OCI-LY1 (cell line): ENCODE data around the gene PNPLA8.

Experiments used
- H2AFZ ChIP-seq: fragments of 200-600 bp; sonication (generic), shearing (Covaris generic); 2 replicates; pipeline ENCODE4 v1.6.0; 2014; ENCODE audit warnings: antibody characterized with exemption, mild to moderate bottlenecking, low read length
- H3F3A ChIP-seq: fragments of 200-600 bp; sonication (generic), shearing (Covaris generic); 2 replicates; pipeline ENCODE4 v1.6.0; 2014; ENCODE audit warnings: mild to moderate bottlenecking, antibody characterized with exemption, low read length, moderate library complexity; ENCODE audit not compliant: insufficient read depth
- H3K27ac ChIP-seq: fragments of 200-600 bp; sonication (generic); 2 replicates; pipeline ENCODE4 v1.5.1; 2014; ENCODE audit warnings: low read length, mixed run types, mild to moderate bottlenecking, low read depth; ENCODE audit not compliant: poor library complexity, severe bottlenecking
- H3K27me3 ChIP-seq: fragments of 200-600 bp; sonication (generic); 2 replicates; pipeline ENCODE4 v1.6.0; 2014; ENCODE audit warnings: antibody characterized with exemption, mild to moderate bottlenecking, low read length, moderate library complexity; ENCODE audit not compliant: insufficient read depth
- H3K36me3 ChIP-seq: fragments of 200-600 bp; sonication (generic); 2 replicates; pipeline ENCODE4 v1.6.1; 2014; ENCODE audit warnings: mild to moderate bottlenecking, antibody characterized with exemption, low read length, moderate library complexity, mixed read lengths; ENCODE audit not compliant: insufficient read depth
- H3K4me1 ChIP-seq: fragments of 200-600 bp; sonication (generic); 2 replicates; pipeline ENCODE4 v1.5.1; 2014; ENCODE audit warnings: mild to moderate bottlenecking, low read length, moderate library complexity; ENCODE audit not compliant: insufficient read depth, severe bottlenecking
- H3K4me2 ChIP-seq: fragments of 200-600 bp; sonication (generic), shearing (Covaris generic); 2 replicates; pipeline ENCODE4 v1.6.1; 2014; ENCODE audit warnings: low read length
- H3K4me3 ChIP-seq: fragments of 200-600 bp; sonication (generic); 2 replicates; pipeline ENCODE4 v1.5.1; 2014; ENCODE audit warnings: low read length, low read depth, mild to moderate bottlenecking, mixed read lengths; ENCODE audit not compliant: poor library complexity, severe bottlenecking
- H3K79me2 ChIP-seq: fragments of 200-600 bp; shearing (Covaris generic); 2 replicates; pipeline ENCODE4 v1.6.1; 2016; ENCODE audit warnings: mixed run types, low read length, mixed read lengths; ENCODE audit not compliant: insufficient read depth
- H3K9ac ChIP-seq: fragments of 200-600 bp; sonication (generic), shearing (Covaris generic); 2 replicates; pipeline ENCODE4 v1.6.1; 2014; ENCODE audit warnings: mild to moderate bottlenecking, low read length, mixed read lengths
- H3K9me2 ChIP-seq: fragments of 200-600 bp; sonication (generic), shearing (Covaris generic); 2 replicates; pipeline ENCODE4 v1.6.1; 2014; ENCODE audit warnings: low read depth, mild to moderate bottlenecking, low read length, mixed read lengths
- H3K9me3 ChIP-seq: fragments of 200-600 bp; shearing (Covaris generic); 2 replicates; pipeline ENCODE4 v1.6.1; 2014; ENCODE audit warnings: low read length, mixed read lengths
- H4K20me1 ChIP-seq: fragments of 200-600 bp; sonication (generic), shearing (Covaris generic); 2 replicates; pipeline ENCODE4 v1.6.0; 2016; ENCODE audit warnings: mild to moderate bottlenecking, low read length; ENCODE audit not compliant: insufficient read depth
- EZH2 ChIP-seq: fragments of 200-600 bp; sonication (generic), shearing (Covaris generic); IDR thresholded peaks from 2 replicates; pipeline ENCODE4 v1.8.0; 2017; ENCODE audit warnings: borderline replicate concordance, mixed run types, mild to moderate bottlenecking, antibody characterized with exemption, low read length, moderate library complexity, mixed read lengths
- TF ChIP-seq, protein P1 (sequence below): fragments of 200-600 bp; sonication (generic), shearing (Covaris generic); IDR thresholded peaks from 2 replicates; pipeline ENCODE4 v1.5.1; 2017; ENCODE audit warnings: mild to moderate bottlenecking, antibody characterized with exemption, low read length, moderate library complexity, mixed read lengths

Gene PNPLA8

DNA sequence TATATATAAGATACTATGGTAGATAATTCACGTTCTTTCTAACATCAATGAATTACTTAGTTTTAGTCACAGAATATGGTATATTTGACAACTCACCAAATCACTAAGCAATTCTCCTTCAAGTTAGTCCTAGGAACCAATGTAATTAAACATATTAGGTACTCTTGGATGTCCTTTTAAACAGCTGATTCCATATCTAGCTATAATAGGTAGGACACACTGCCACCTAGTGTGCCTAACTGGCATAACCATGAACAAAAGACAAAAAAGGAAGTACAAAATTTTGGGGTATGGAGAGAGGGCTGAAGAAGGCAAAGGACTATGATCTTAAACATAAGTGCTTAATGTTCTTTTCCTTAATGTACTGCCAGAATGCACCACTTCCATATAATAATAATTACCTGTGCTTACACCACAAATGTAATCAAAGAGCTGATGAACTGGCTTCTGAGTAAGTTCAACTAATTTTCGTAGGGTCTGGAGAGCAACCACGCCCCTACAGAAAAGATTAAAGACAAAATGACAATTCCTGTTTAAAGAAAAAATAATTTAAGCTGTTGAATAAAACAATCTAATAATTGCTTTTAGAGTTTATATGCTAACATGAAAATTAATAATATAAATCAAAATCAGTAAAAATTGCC lies 28.7 kb downstream of the PNPLA8 start:
- Histone ChIP-seq H4K20me1 (no peaks in the 10 kb centered on the region), H3K9me2 (no peaks in the 10 kb centered on the region), H3K79me2 (no peaks in the 10 kb centered on the region), H3K27ac (no peak overlapping the region), H3K9ac (no peak overlapping the region), H3F3A (no peaks in the 10 kb centered on the region; the same call in 1 of the 2 replicates), H3K4me2 (no peak overlapping the region), H3K4me1 (peaks cover 5% of the 10 kb centered on the region), H3K27me3 (no peaks in the 10 kb centered on the region), H3K9me3 (no peaks in the 10 kb centered on the region), H2AFZ (no peak overlapping the region), H3K36me3 (peaks cover 59% of the 10 kb centered on the region), H3K4me3 (no peak overlapping the region)
- TF ChIP-seq, protein P1, sequence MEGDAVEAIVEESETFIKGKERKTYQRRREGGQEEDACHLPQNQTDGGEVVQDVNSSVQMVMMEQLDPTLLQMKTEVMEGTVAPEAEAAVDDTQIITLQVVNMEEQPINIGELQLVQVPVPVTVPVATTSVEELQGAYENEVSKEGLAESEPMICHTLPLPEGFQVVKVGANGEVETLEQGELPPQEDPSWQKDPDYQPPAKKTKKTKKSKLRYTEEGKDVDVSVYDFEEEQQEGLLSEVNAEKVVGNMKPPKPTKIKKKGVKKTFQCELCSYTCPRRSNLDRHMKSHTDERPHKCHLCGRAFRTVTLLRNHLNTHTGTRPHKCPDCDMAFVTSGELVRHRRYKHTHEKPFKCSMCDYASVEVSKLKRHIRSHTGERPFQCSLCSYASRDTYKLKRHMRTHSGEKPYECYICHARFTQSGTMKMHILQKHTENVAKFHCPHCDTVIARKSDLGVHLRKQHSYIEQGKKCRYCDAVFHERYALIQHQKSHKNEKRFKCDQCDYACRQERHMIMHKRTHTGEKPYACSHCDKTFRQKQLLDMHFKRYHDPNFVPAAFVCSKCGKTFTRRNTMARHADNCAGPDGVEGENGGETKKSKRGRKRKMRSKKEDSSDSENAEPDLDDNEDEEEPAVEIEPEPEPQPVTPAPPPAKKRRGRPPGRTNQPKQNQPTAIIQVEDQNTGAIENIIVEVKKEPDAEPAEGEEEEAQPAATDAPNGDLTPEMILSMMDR, result peak; percentile 96
- no peak for TF ChIP-seq EZH2

DNA sequence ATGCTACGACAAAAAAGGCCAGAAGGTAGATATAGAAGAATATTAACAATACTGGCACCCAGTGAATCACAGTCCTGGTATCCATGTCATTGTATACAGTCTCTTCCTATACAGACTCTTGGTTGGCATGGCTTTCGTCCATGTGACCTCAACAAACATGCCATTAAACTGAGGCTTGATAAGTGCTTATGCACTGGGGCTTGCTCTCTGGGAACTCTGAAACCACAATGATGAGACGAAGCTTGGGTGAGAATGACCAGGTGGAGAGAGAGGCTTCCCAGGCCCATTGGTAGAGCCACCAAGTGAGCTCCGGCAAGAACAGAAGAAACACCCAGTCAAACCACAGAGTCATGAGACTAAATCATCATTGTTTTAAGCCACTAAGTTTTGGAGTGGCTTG lies 33.2 kb downstream of the PNPLA8 start:
- no peaks in the 10 kb centered on the region for H3K27me3 ChIP-seq
- no peak overlapping the region for H3K4me3 ChIP-seq
- no peaks in the 10 kb centered on the region for H3K9me3 ChIP-seq
- H3K4me2 ChIP-seq, result no peak overlapping the region
- no peak overlapping the region for H2AFZ ChIP-seq
- peaks cover 57% of the 10 kb centered on the region for H3K36me3 ChIP-seq
- peaks cover 4% of the 10 kb centered on the region for H3K4me1 ChIP-seq
- no peak overlapping the region for H3K9ac ChIP-seq
- no peak overlapping the region for H3K27ac ChIP-seq
- no peaks in the 10 kb centered on the region; the same call in 1 of the 2 replicates for H3F3A ChIP-seq
- H3K79me2 ChIP-seq, result no peaks in the 10 kb centered on the region
- H3K9me2 ChIP-seq, result no peaks in the 10 kb centered on the region
- TF ChIP-seq, protein P1, result no peak
- TF ChIP-seq EZH2, result no peak
- H4K20me1 ChIP-seq, result no peaks in the 10 kb centered on the region

DNA sequence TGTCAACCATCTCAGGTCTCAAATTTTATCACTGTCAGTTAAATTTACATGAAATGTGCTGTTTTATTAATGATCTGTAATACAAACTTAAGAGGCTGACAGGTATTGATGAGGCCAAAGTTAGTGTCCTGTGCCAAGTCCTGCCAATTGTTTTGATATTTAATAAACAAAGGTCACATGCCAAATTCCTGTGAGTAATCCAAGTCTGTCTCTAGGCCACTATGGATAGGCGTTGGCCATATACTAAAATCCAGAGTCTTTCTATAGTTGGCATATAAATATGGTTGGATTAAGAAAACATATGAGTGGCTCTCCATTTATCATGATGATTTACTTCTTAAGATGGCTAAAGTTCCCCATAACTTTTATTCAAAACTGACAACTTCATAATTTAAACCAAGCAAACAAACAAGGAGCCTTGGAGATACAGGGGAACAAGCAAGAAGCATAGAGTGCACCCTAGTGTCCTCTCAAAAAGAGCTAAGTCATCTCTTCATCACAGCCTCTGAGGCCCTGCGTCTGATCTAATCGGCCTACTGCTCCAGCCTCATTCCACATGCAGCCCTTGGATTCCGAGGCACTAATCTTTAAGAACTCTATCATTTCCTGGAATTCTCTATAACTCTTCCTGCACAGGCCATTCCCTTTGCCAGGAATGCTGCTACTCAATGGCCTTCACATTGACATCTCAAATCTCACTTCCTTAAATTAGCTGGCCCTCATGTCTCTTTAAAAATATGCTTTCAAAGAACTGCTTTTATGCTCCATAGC lies 37.0 kb downstream of the PNPLA8 start:
- Histone ChIP-seq H3K9me3 (no peaks in the 10 kb centered on the region), H3K4me3 (no peak overlapping the region), H3K79me2 (no peaks in the 10 kb centered on the region), H4K20me1 (no peaks in the 10 kb centered on the region), H3K9me2 (no peaks in the 10 kb centered on the region), H3K4me1 (no peaks in the 10 kb centered on the region), H3K36me3 (peaks cover 49% of the 10 kb centered on the region), H3K4me2 (no peak overlapping the region), H3F3A (no peaks in the 10 kb centered on the region), H3K27ac (no peak overlapping the region), H3K9ac (no peak overlapping the region), H3K27me3 (no peaks in the 10 kb centered on the region), H2AFZ (no peak overlapping the region)
- TF ChIP-seq, protein P1, result no peak
- no peak for TF ChIP-seq EZH2
